GM23338 (cell line): ENCODE data around the gene SAT1.

Experiments
- CREB1 ChIP-seq: fragments of 250-450 bp; sonication (Bioruptor Pico); IDR thresholded peaks from 2 replicates; pipeline ENCODE4 v1.5.0; 2020; ENCODE audit warnings: low read depth, mild to moderate bottlenecking, moderate library complexity
- ETS1 ChIP-seq: IDR thresholded peaks from 2 replicates; pipeline ENCODE4 v1.6.1; 2016; ENCODE audit warnings: antibody characterized with exemption
- EZH2 ChIP-seq: fragments of 200-600 bp; sonication (generic); IDR thresholded peaks from one replicate; pipeline ENCODE4 v1.8.0; 2017; ENCODE audit warnings: antibody characterized with exemption, mild to moderate bottlenecking, low read depth; ENCODE audit not compliant: unreplicated experiment
- EZH2phosphoT487 ChIP-seq: fragments of 200-600 bp; sonication (generic); IDR thresholded peaks from one replicate; pipeline ENCODE4 v1.8.1; 2018; ENCODE audit warnings: antibody characterized with exemption; ENCODE audit not compliant: unreplicated experiment
- NANOG ChIP-seq: IDR thresholded peaks from 2 replicates; pipeline ENCODE4 v1.6.1; 2016; ENCODE audit warnings: antibody characterized with exemption, borderline replicate concordance
- POLR2AphosphoS5 ChIP-seq: IDR thresholded peaks from 2 replicates; pipeline ENCODE4 v1.6.1; 2016; ENCODE audit warnings: antibody characterized with exemption, low read depth
- STAT1 ChIP-seq: IDR thresholded peaks from one replicate; pipeline ENCODE4 v1.6.1; 2016; ENCODE audit warnings: antibody characterized with exemption; ENCODE audit not compliant: unreplicated experiment
- ZNF331 ChIP-seq: fragments of 250-450 bp; sonication (Bioruptor Pico); IDR thresholded peaks from 2 replicates; pipeline ENCODE4 v1.5.0; 2020; ENCODE audit warnings: low read depth, mild to moderate bottlenecking, moderate library complexity
- TF ChIP-seq, protein P1 (sequence below), 2 experiments: fragments of 200-600 bp in 1 of 2; sonication (generic) in 1 of 2; conservative IDR thresholded peaks; 2 replicates each; pipeline versions ENCODE4 v1.5.1 to v1.6.1; 2016 to 2017; ENCODE audit warnings: antibody characterized with exemption in 2 of 2, low read depth in 2 of 2, mild to moderate bottlenecking in 2 of 2, moderate library complexity in 1 of 2
- TF ChIP-seq, protein P2 (sequence below): IDR thresholded peaks from one replicate; pipeline ENCODE4 v1.6.1; 2018; ENCODE audit warnings: antibody characterized with exemption; ENCODE audit not compliant: unreplicated experiment

DNA sequence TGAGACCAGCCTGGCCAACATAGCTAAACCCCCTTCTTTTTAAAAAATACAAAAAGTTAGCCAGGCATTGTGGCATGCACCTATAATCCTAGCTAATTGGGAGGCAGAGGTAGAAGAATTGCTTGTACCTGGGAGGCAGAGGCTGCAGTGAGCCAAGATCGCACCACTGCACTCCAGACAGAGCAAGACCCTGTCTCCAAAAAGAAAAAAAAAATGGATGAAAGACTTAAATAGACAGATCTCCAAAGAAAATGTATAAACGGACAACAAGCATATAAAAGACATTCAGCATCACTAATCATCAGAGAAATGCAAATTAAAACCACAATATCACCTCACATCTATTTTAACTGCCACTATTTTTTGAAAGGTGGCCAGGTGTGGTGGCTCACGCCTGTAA is 6.6 kb upstream of the SAT1 start:
- TF ChIP-seq POLR2AphosphoS5 = no peak
- TF ChIP-seq, protein P1, sequence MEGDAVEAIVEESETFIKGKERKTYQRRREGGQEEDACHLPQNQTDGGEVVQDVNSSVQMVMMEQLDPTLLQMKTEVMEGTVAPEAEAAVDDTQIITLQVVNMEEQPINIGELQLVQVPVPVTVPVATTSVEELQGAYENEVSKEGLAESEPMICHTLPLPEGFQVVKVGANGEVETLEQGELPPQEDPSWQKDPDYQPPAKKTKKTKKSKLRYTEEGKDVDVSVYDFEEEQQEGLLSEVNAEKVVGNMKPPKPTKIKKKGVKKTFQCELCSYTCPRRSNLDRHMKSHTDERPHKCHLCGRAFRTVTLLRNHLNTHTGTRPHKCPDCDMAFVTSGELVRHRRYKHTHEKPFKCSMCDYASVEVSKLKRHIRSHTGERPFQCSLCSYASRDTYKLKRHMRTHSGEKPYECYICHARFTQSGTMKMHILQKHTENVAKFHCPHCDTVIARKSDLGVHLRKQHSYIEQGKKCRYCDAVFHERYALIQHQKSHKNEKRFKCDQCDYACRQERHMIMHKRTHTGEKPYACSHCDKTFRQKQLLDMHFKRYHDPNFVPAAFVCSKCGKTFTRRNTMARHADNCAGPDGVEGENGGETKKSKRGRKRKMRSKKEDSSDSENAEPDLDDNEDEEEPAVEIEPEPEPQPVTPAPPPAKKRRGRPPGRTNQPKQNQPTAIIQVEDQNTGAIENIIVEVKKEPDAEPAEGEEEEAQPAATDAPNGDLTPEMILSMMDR (conservative IDR thresholded peaks at IDR 0.05; ENCODE audit: low read depth in 2 of 2) = no peak
- no peak for TF ChIP-seq STAT1
- TF ChIP-seq ETS1 = no peak
- TF ChIP-seq EZH2 = no peak
- TF ChIP-seq CREB1 (CRISPR knock-in tag) = no peak
- TF ChIP-seq EZH2phosphoT487 = no peak
- TF ChIP-seq ZNF331 (CRISPR knock-in tag) = no peak
- TF ChIP-seq, protein P2, sequence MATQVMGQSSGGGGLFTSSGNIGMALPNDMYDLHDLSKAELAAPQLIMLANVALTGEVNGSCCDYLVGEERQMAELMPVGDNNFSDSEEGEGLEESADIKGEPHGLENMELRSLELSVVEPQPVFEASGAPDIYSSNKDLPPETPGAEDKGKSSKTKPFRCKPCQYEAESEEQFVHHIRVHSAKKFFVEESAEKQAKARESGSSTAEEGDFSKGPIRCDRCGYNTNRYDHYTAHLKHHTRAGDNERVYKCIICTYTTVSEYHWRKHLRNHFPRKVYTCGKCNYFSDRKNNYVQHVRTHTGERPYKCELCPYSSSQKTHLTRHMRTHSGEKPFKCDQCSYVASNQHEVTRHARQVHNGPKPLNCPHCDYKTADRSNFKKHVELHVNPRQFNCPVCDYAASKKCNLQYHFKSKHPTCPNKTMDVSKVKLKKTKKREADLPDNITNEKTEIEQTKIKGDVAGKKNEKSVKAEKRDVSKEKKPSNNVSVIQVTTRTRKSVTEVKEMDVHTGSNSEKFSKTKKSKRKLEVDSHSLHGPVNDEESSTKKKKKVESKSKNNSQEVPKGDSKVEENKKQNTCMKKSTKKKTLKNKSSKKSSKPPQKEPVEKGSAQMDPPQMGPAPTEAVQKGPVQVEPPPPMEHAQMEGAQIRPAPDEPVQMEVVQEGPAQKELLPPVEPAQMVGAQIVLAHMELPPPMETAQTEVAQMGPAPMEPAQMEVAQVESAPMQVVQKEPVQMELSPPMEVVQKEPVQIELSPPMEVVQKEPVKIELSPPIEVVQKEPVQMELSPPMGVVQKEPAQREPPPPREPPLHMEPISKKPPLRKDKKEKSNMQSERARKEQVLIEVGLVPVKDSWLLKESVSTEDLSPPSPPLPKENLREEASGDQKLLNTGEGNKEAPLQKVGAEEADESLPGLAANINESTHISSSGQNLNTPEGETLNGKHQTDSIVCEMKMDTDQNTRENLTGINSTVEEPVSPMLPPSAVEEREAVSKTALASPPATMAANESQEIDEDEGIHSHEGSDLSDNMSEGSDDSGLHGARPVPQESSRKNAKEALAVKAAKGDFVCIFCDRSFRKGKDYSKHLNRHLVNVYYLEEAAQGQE = no peak
- TF ChIP-seq NANOG = no peak
